ENCODE data around the gene CDC14A. TPM values are rescaled to one million over a fixed set of nuclear protein-coding genes. Genes with fewer than 3 reads are reported as not detected.

CDC14A gene
- total and polyA plus RNA-seq, 2 donors (not counting 1 experiment from before 2014, with no cell fraction given) = 1.4 to 3.5 TPM

DNA sequence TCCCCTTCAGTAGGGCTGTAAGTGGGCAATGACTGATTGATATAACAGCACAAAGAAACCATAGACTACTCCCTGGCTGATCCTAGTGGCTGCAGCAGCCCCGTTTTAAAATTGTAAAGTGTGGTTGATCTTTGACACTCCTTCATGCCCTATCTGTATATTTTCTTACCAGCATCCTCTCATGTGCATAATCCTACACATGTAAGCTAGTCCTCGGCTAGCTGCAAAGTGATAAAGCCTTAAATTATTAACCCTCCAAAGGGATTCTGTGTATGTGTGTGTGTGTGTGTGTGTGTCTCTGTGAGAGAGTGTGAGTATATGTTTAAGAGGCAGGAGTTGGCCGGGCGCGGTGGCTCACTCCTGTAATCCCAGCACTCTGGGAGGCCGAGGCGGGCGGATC is 30.8 kb upstream of the CDC14A start:
- no peak for DNase-seq (ENCODE audit: low read depth in 2 of 2)
- Histone ChIP-seq H3K36me3 (ENCODE audit: control insufficient read depth, insufficient read depth, low read length) (no peaks in the 10 kb centered on the region), H3K4me1 (ENCODE audit: control insufficient read depth, extremely low read depth, insufficient read depth, low read length) (no peaks in the 10 kb centered on the region), H3K4me3 (replicated peaks in 1 of 4; ENCODE audit: control extremely low read depth in 1 of 4, insufficient read depth in 1 of 4, low read depth in 3 of 4, low read length in 4 of 4) (no peak overlapping the region), H3K79me2 (ENCODE audit: control insufficient read depth, insufficient read depth, low read length) (no peaks in the 10 kb centered on the region), H4K20me1 (ENCODE audit: control insufficient read depth, extremely low read depth, insufficient read depth, low read length) (no peaks in the 10 kb centered on the region), H3K27me3 (ENCODE audit: control insufficient read depth, insufficient read depth, low read length) (no peaks in the 10 kb centered on the region), H3K9me3 (ENCODE audit: control insufficient read depth, insufficient read depth, low read depth, low read length) (no peaks in the 10 kb centered on the region), H3K9ac (ENCODE audit: insufficient read depth, low read length) (no peak overlapping the region), H3K4me2 (ENCODE audit: extremely low read depth, insufficient read depth, low read length) (no peak overlapping the region), H3K27ac (ENCODE audit: insufficient read depth, low read length) (no peak overlapping the region), H2AFZ (ENCODE audit: low read length) (no peak overlapping the region)
- no peak for TF ChIP-seq EZH2 (IDR thresholded peaks at IDR 0.05; ENCODE audit: low read length, missing control alignments)
- TF ChIP-seq, protein P1, sequence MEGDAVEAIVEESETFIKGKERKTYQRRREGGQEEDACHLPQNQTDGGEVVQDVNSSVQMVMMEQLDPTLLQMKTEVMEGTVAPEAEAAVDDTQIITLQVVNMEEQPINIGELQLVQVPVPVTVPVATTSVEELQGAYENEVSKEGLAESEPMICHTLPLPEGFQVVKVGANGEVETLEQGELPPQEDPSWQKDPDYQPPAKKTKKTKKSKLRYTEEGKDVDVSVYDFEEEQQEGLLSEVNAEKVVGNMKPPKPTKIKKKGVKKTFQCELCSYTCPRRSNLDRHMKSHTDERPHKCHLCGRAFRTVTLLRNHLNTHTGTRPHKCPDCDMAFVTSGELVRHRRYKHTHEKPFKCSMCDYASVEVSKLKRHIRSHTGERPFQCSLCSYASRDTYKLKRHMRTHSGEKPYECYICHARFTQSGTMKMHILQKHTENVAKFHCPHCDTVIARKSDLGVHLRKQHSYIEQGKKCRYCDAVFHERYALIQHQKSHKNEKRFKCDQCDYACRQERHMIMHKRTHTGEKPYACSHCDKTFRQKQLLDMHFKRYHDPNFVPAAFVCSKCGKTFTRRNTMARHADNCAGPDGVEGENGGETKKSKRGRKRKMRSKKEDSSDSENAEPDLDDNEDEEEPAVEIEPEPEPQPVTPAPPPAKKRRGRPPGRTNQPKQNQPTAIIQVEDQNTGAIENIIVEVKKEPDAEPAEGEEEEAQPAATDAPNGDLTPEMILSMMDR (conservative IDR thresholded peaks at IDR 0.05 in 1 of 2, IDR thresholded peaks at IDR 0.05 in 1 of 2; ENCODE audit: low read depth in 1 of 2, low read length in 2 of 2) = no peak

DNA sequence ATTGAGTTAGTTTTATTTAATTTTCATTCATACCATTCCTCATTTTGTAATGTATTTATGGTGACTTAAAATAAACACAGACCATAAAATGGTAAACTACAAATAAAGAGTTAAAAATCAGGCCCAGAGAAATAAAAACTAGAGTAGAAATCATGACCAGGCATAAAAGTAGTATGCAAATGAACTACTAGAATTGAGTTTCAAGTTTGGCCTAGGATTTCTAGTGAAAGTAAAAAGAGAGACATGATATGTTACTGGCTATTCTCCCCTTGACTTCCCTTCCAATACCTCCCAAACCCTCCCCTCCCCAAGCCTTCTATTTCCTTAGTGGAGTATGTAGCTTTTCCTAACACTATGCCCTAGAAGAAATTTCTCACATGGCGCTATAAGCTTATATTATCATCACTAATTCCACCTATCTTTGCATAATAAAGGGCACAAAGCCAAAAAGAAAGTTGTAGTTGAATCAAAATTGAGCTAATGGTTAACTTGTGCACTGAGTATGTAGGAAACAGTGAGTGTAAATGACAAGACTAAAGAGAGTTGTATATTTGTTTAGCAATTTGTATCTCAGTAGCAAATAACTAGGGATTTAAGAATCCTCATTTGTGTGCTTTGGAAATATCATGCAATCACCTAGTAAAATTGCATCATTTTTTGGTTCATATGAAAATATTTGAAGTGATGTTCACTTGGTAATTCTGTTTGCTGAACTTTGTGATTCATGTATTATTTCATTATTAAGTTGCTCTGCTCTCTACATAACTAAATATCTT is 29.7 kb upstream of the CDC14A start:
- Histone ChIP-seq H3K4me1 (ENCODE audit: control insufficient read depth, extremely low read depth, insufficient read depth, low read length) (no peaks in the 10 kb centered on the region), H3K4me2 (ENCODE audit: extremely low read depth, insufficient read depth, low read length) (no peak overlapping the region), H3K27me3 (ENCODE audit: control insufficient read depth, insufficient read depth, low read length) (no peaks in the 10 kb centered on the region), H3K4me3 (replicated peaks in 1 of 4; ENCODE audit: control extremely low read depth in 1 of 4, insufficient read depth in 1 of 4, low read depth in 3 of 4, low read length in 4 of 4) (no peak overlapping the region), H3K79me2 (ENCODE audit: control insufficient read depth, insufficient read depth, low read length) (no peaks in the 10 kb centered on the region), H4K20me1 (ENCODE audit: control insufficient read depth, extremely low read depth, insufficient read depth, low read length) (no peaks in the 10 kb centered on the region), H3K9me3 (ENCODE audit: control insufficient read depth, insufficient read depth, low read depth, low read length) (no peaks in the 10 kb centered on the region), H2AFZ (ENCODE audit: low read length) (no peak overlapping the region), H3K9ac (ENCODE audit: insufficient read depth, low read length) (no peak overlapping the region), H3K27ac (ENCODE audit: insufficient read depth, low read length) (no peak overlapping the region), H3K36me3 (ENCODE audit: control insufficient read depth, insufficient read depth, low read length) (no peaks in the 10 kb centered on the region)
- TF ChIP-seq, protein P1 (conservative IDR thresholded peaks at IDR 0.05 in 1 of 2, IDR thresholded peaks at IDR 0.05 in 1 of 2; ENCODE audit: low read depth in 1 of 2, low read length in 2 of 2) = no peak
- no peak for TF ChIP-seq EZH2 (IDR thresholded peaks at IDR 0.05; ENCODE audit: low read length, missing control alignments)
- peak in 1 of 2 donors; percentile 65 for DNase-seq (ENCODE audit: low read depth in 2 of 2)

DNA sequence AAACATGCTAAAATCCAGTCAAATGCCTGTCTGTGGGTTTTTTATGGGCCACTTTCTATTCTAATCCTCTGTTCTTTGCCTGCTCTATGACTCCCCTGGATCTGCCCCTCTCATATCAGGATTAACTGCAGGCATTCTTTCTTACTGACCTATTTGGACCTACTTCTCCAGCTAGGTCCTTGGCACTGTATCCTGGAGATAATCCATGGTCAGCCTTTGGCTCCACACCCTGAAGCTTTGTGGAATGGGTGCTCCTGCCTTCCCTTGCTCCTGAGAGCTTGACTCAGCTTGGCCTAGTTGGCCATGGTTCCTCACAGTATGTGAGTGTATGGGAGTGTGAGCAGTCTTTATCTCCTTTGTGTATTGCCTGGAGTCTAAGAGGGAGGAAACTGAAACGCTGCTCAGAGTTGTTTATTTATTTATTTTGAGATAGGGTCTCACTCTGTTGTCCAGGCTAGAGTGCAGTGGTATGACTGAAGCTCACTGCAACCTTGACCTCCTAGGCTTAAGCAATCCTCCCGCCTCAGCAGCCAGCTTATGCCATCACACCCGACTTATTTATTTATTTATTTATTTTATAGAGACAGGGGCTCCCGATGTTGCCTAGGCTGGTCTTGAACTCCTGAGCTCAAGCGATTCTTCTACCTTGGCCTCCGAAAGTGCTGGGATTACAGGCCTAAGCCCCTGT is 28.7 kb upstream of the CDC14A start:
- H4K20me1 ChIP-seq (ENCODE audit: control insufficient read depth, extremely low read depth, insufficient read depth, low read length) = no peaks in the 10 kb centered on the region
- no peak overlapping the region for H3K4me2 ChIP-seq (ENCODE audit: extremely low read depth, insufficient read depth, low read length)
- no peaks in the 10 kb centered on the region for H3K4me1 ChIP-seq (ENCODE audit: control insufficient read depth, extremely low read depth, insufficient read depth, low read length)
- no peaks in the 10 kb centered on the region for H3K27me3 ChIP-seq (ENCODE audit: control insufficient read depth, insufficient read depth, low read length)
- H2AFZ ChIP-seq (ENCODE audit: low read length) = no peak overlapping the region
- no peak overlapping the region for H3K4me3 ChIP-seq (replicated peaks in 1 of 4; ENCODE audit: control extremely low read depth in 1 of 4, insufficient read depth in 1 of 4, low read depth in 3 of 4, low read length in 4 of 4)
- H3K79me2 ChIP-seq (ENCODE audit: control insufficient read depth, insufficient read depth, low read length) = no peaks in the 10 kb centered on the region
- TF ChIP-seq, protein P1 (conservative IDR thresholded peaks at IDR 0.05 in 1 of 2, IDR thresholded peaks at IDR 0.05 in 1 of 2; ENCODE audit: low read depth in 1 of 2, low read length in 2 of 2) = no peak
- no peak for TF ChIP-seq EZH2 (IDR thresholded peaks at IDR 0.05; ENCODE audit: low read length, missing control alignments)
- DNase-seq (ENCODE audit: low read depth in 2 of 2) = peak in 1 of 2 donors; percentile 7
- H3K9ac ChIP-seq (ENCODE audit: insufficient read depth, low read length) = no peak overlapping the region
- H3K9me3 ChIP-seq (ENCODE audit: control insufficient read depth, insufficient read depth, low read depth, low read length) = no peaks in the 10 kb centered on the region
- H3K27ac ChIP-seq (ENCODE audit: insufficient read depth, low read length) = no peak overlapping the region
- H3K36me3 ChIP-seq (ENCODE audit: control insufficient read depth, insufficient read depth, low read length) = no peaks in the 10 kb centered on the region

Data from fibroblast of lung (primary cell).